GM21367 (cell line): ENCODE results near the gene TNFRSF12A.

Experiments used
- ATAC-seq: cut with Tn5 transposase; IDR thresholded peaks from one replicate; pipeline ENCODE4 v1.9.1; 2021; ENCODE audit not compliant: unreplicated experiment

TNFRSF12A gene

GRCh38 chr16:3020247-3020603 is at the start of gene TNFRSF12A:
TSS of gene TNFRSF12A (plus strand) at chr16:3020368. CDS start at chr16:3020398, 30 bp downstream.
- ATAC-seq: no peak

GRCh38 chr16:2970563-2970962 is 49.6 kb upstream of the TNFRSF12A start:
- no peak for ATAC-seq

- no peak for ATAC-seq
These were observed 48.8 kb upstream of the TNFRSF12A start for GRCh38 chr16:2971134-2971984.

GRCh38 chr16:2971985-2972784 is 48.0 kb upstream of the TNFRSF12A start:
- no peak for ATAC-seq

GRCh38 chr16:2973093-2973492 is 47.1 kb upstream of the TNFRSF12A start:
- ATAC-seq: no peak

GRCh38 chr16:2973605-2974318 is 46.4 kb upstream of the TNFRSF12A start:
- no peak for ATAC-seq

GRCh38 chr16:2974319-2975056 is 45.7 kb upstream of the TNFRSF12A start:
- ATAC-seq: no peak

- no peak for ATAC-seq
These were observed 44.9 kb upstream of the TNFRSF12A start for GRCh38 chr16:2975161-2975795.

- ATAC-seq: no peak
These were observed 44.0 kb upstream of the TNFRSF12A start for GRCh38 chr16:2976201-2976600.

- no peak for ATAC-seq
These were observed 43.5 kb upstream of the TNFRSF12A start for GRCh38 chr16:2976673-2977072.

GRCh38 chr16:2977440-2977839 is 42.7 kb upstream of the TNFRSF12A start:
- ATAC-seq: no peak

GRCh38 chr16:2979669-2980226 is 40.4 kb upstream of the TNFRSF12A start:
- ATAC-seq: no peak

GRCh38 chr16:2980227-2981176 is 39.7 kb upstream of the TNFRSF12A start, which contains the start of gene PKMYT1:
TSS of gene PKMYT1 (minus strand) at chr16:2980446. CDS start at chr16:2979657, 789 bp downstream.
- peak; percentile 57 for ATAC-seq

GRCh38 chr16:2981177-2981898 is 38.8 kb upstream of the TNFRSF12A start:
- no peak for ATAC-seq

GRCh38 chr16:2981899-2982250 is 38.3 kb upstream of the TNFRSF12A start:
- no peak for ATAC-seq

GRCh38 chr16:2982402-2982801 is 37.8 kb upstream of the TNFRSF12A start:
- no peak for ATAC-seq

- no peak for ATAC-seq
These were observed 36.4 kb upstream of the TNFRSF12A start for GRCh38 chr16:2983706-2984136.

GRCh38 chr16:2985462-2985861 is 34.7 kb upstream of the TNFRSF12A start:
- ATAC-seq: no peak
